ENCODE measurements around the gene PRPF8. TPM values are rescaled to one million over a fixed set of nuclear protein-coding genes. Genes with fewer than 3 reads are reported as not detected.
"Not testable (repeated sequence)": the region's sequence is repeated elsewhere in the genome, so short reads cannot be mapped to it uniquely, and the experiment has no call there.

Gene PRPF8
- total RNA-seq, 4 donors from 2014 or later = 127 to 261 (median 195) TPM

DNA sequence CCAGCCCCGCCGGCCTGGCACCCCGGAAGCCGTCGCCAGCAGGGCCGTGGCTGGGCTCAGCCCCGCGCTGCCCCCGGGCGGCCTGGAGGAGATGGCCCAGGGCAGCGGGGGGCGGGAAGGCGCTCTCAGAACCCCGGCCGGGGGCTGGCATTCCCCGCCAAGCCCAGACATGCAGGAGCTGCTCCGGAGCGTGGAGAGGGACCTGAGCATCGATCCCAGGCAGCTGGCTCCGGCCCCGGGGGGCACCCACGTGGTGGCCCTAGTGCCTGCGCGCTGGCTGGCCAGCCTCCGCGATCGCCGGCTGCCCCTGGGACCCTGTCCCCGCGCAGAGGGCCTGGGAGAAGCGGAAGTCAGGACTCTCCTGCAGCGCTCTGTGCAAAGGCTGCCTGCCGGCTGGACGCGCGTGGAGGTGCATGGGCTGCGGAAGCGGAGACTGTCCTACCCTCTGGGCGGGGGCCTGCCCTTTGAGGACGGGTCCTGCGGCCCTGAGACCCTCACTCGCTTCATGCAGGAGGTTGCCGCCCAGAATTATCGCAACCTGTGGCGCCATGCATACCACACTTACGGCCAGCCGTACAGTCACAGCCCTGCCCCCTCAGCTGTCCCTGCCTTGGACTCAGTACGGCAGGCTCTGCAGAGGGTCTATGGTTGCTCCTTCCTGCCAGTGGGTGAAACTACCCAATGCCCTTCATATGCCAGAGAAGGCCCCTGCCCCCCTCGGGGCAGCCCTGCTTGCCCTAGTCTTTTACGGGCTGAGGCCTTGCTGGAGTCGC, 40.4 kb upstream of the PRPF8 start:
- peak; percentile 25 to 31 for ATAC-seq
- Histone ChIP-seq H3K4me1 (peaks cover 47 to 53% of the 10 kb centered on the region in 2 donors), H3K4me3 (peak overlapping the region; percentile 62 to 88 (median 76)), H3K27me3 (no peaks in the 10 kb centered on the region), H3K27ac (peak overlapping the region; percentile 95 to 100 (median 99)), H3K36me3 (peaks cover 0 to 27% of the 10 kb centered on the region in 2 donors), H3K9me3 (no peaks in the 10 kb centered on the region)
- TF ChIP-seq POLR2A (IDR thresholded peaks at IDR 0.05) = no peak
- TF ChIP-seq, protein P1, sequence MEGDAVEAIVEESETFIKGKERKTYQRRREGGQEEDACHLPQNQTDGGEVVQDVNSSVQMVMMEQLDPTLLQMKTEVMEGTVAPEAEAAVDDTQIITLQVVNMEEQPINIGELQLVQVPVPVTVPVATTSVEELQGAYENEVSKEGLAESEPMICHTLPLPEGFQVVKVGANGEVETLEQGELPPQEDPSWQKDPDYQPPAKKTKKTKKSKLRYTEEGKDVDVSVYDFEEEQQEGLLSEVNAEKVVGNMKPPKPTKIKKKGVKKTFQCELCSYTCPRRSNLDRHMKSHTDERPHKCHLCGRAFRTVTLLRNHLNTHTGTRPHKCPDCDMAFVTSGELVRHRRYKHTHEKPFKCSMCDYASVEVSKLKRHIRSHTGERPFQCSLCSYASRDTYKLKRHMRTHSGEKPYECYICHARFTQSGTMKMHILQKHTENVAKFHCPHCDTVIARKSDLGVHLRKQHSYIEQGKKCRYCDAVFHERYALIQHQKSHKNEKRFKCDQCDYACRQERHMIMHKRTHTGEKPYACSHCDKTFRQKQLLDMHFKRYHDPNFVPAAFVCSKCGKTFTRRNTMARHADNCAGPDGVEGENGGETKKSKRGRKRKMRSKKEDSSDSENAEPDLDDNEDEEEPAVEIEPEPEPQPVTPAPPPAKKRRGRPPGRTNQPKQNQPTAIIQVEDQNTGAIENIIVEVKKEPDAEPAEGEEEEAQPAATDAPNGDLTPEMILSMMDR (IDR thresholded peaks at IDR 0.05 in 4 of 5, conservative IDR thresholded peaks at IDR 0.05 in 1 of 5) = peak in 3 of 5 experiments; percentile 6 to 24 (median 10)
- in situ Hi-C loops (cut with MboI; ENCODE audit: low sequenced_read_pairs in 4 of 4) (loop anchor here in 3 of 4 donors (5.0 to 10.0 kb wide), 2 partner anchors 50 to 57 kb away; no protein-coding TSS in a partner anchor), intact Hi-C loops (cut with DNase I; ENCODE audit: low total_unique reads) (no loop called here)
- DNase-seq = peak in 1 of 2 donors; percentile 19

DNA sequence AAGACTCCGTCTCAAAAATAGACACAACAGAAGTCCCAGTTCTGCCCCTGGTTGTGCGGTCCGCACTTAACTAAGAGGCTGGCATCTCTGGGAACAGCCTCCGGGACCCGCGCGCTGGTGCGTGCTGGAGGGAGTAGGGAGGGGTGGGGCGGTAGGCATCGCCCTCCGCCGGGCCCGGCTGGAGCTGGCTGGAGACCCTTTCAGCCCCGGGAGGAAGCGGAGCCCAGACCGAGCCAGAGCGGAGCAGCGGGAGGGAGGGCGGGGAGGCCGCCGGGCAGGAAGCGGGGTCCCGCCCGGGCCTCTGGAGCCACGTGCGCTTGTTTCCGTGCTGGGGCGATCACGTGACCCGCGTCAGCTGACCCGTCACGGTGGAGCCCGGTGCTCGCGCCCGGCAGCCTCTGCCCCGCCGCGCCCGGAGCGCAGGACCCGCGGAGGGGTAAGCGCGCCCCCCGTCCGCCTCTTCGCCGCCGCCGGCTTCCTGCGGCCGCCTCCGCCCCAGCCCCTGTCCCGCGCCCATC, 39.7 kb upstream of the PRPF8 start, which contains the start of gene WDR81:
Gene WDR81, plus strand, starts transcription at position 354 of the 518 bp plus-strand sequence. CDS start 256 bp downstream, outside the sequence.
- Histone ChIP-seq H3K9me3 (no peaks in the 10 kb centered on the region), H3K27ac (peak within 1 kb of the TSS; percentile 95 to 100 (median 99)), H3K27me3 (no peaks in the 10 kb centered on the region), H3K36me3 (peaks cover 0 to 25% of the 10 kb centered on the region in 2 donors), H3K4me1 (peaks cover 44 to 48% of the 10 kb centered on the region in 2 donors), H3K4me3 (peak within 1 kb of the TSS; percentile 62 to 88 (median 76))
- ATAC-seq = peak; percentile 71 to 78
- peak; percentile 91 to 93 for DNase-seq
- in situ Hi-C loops (cut with MboI; ENCODE audit: low sequenced_read_pairs in 4 of 4) (loop anchor here in 3 of 4 donors (5.0 to 10.0 kb wide), 2 partner anchors 50 to 58 kb away; no protein-coding TSS in a partner anchor), intact Hi-C loops (cut with DNase I; ENCODE audit: low total_unique reads) (no loop called here)
- peak; percentile 82 to 92 for TF ChIP-seq POLR2A (IDR thresholded peaks at IDR 0.05)
- TF ChIP-seq, protein P1 (IDR thresholded peaks at IDR 0.05 in 4 of 5, conservative IDR thresholded peaks at IDR 0.05 in 1 of 5) = peak in 2 of 5 experiments; percentile 43 to 61

DNA sequence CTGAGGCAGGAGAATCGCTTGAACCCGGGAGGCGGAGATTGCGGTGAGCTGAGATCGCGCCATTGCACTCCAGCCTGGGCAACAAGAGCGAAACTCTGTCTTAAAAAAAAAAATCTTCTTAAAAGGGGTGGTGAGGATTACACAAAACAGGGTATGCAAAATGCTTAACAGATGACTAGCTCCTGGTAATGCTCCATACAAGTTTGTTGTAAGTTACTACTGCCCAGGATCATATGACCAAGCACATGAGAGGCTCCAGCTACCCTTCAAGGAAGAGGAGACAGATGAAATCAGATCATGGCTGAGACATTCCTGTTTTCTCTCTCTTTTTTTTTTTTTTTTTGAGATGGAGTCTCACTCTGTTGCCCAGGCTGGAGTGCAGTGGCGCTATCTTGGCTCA, 37.4 kb upstream of the PRPF8 start:
- ATAC-seq; H3K27me3 ChIP-seq; H3K9me3 ChIP-seq; H3K4me3 ChIP-seq; DNase-seq; intact Hi-C loops (cut with DNase I; ENCODE audit: low total_unique reads); H3K36me3 ChIP-seq: not testable (repeated sequence)
- Histone ChIP-seq H3K4me1 (peaks cover 50 to 56% of the 10 kb centered on the region in 2 donors), H3K27ac (peak overlapping the region; percentile 95 to 100 (median 99))
- in situ Hi-C loops (cut with MboI; ENCODE audit: low sequenced_read_pairs in 4 of 4) = loop anchor here in 3 of 4 donors (5.0 to 10.0 kb wide), 2 partner anchors 53 to 60 kb away; no protein-coding TSS in a partner anchor

DNA sequence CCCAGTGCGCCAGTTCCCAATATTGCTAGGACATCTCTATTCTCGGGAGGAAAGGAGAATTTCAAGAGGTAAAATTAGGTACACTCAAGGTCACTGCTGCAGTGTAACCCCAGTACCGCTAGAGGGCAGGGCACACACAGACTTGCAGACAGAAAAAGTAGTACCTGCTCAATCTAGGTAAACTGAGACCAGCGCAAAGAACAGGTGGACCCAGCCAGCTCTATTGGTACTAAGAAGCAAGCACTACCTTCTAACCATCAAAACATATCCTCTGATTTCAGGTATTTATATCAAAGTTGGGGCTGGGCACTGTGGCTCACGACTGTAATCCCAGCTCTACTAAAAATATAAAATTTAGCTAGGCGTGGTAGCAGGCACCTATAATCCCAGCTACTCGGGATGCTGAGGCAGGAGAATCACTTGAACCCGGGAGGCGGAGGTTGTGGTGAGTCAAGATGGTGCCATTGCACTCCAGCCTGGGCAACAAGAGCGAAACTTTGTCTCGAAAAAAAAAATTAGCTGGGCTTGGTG, 36.3 kb upstream of the PRPF8 start:
- no peak for TF ChIP-seq POLR2A (IDR thresholded peaks at IDR 0.05)
- TF ChIP-seq, protein P1 (IDR thresholded peaks at IDR 0.05 in 4 of 5, conservative IDR thresholded peaks at IDR 0.05 in 1 of 5) = peak; percentile 97 to 99 (median 98)
- no peaks in the 10 kb centered on the region for H3K9me3 ChIP-seq
- intact Hi-C loops (cut with DNase I; ENCODE audit: low total_unique reads) = loop anchor here (1.0 to 2.0 kb wide), 4 partner anchors 42 to 144 kb away; partner anchors contain the start of gene SERPINF1
- H3K36me3 ChIP-seq = peaks cover 0 to 1% of the 10 kb centered on the region in 2 donors
- in situ Hi-C loops (cut with MboI; ENCODE audit: low sequenced_read_pairs in 4 of 4) = loop anchor here in 3 of 4 donors (5.0 to 10.0 kb wide), 2 partner anchors 54 to 61 kb away; no protein-coding TSS in a partner anchor
- peak; percentile 50 to 76 for DNase-seq
- peak overlapping the region; percentile 5 to 29 (median 19) for H3K4me3 ChIP-seq
- no peaks in the 10 kb centered on the region for H3K27me3 ChIP-seq
- no peak for ATAC-seq
- peaks cover 44 to 48% of the 10 kb centered on the region in 2 donors for H3K4me1 ChIP-seq
- peak overlapping the region; percentile 95 to 100 (median 99) for H3K27ac ChIP-seq

All from gastrocnemius medialis (tissue), 4 donors.